ENCODE data around the gene GCNT4. TPM values are rescaled to one million over a fixed set of nuclear protein-coding genes. Genes with fewer than 3 reads are reported as not detected.

GCNT4 gene
- total RNA-seq, 2 donors from 2014 or later: 3.1 to 3.5 TPM

GRCh38 chr5:75005561-75005960, 46.8 kb downstream of the GCNT4 start:
- DNase-seq (ENCODE audit: low spot score) (no peak), ATAC-seq (ENCODE audit: insufficient number of reproducible peaks, low FRiP score, low read depth) (no peak)
- TF ChIP-seq, protein P1, sequence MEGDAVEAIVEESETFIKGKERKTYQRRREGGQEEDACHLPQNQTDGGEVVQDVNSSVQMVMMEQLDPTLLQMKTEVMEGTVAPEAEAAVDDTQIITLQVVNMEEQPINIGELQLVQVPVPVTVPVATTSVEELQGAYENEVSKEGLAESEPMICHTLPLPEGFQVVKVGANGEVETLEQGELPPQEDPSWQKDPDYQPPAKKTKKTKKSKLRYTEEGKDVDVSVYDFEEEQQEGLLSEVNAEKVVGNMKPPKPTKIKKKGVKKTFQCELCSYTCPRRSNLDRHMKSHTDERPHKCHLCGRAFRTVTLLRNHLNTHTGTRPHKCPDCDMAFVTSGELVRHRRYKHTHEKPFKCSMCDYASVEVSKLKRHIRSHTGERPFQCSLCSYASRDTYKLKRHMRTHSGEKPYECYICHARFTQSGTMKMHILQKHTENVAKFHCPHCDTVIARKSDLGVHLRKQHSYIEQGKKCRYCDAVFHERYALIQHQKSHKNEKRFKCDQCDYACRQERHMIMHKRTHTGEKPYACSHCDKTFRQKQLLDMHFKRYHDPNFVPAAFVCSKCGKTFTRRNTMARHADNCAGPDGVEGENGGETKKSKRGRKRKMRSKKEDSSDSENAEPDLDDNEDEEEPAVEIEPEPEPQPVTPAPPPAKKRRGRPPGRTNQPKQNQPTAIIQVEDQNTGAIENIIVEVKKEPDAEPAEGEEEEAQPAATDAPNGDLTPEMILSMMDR (IDR thresholded peaks at IDR 0.05): no peak
- no peak overlapping the region for H3K4me3 ChIP-seq
- no peak overlapping the region for H3K27ac ChIP-seq
- no peaks in the 10 kb centered on the region for H3K27me3 ChIP-seq (replicated peaks; ENCODE audit: insufficient read depth)
- no peaks in the 10 kb centered on the region for H3K36me3 ChIP-seq
- H3K4me1 ChIP-seq (ENCODE audit: control insufficient read depth in 1 of 2, low read depth in 2 of 2): no peaks in the 10 kb centered on the region
- peaks cover 12% of the 10 kb centered on the region for H3K9me3 ChIP-seq

Other genes with a start within 250 kb of the GCNT4 start
- 1 to 10 TPM; 1.1 to 2.2 TPM for gene FAM169A, start 186.2 kb downstream of the GCNT4 start, total RNA-seq
- under 1 TPM in 1 of 2 donors, not detected in 1; 0.14 TPM for gene ANKRD31, start 184.3 kb upstream of the GCNT4 start, total RNA-seq

All from thoracic aorta (tissue), 2 donors.